ENCODE results near the gene MARCKSL1. TPM values are rescaled to one million over a fixed set of nuclear protein-coding genes. Genes with fewer than 3 reads are reported as not detected.

MARCKSL1 gene
- polyA plus RNA-seq, 1 donor from 2014 or later: 694 TPM

GRCh38 chr1:32353886-32354570, 18.0 kb upstream of the MARCKSL1 start:
- H3K9ac ChIP-seq (ENCODE audit: low read length): no peak overlapping the region
- TF ChIP-seq REST (IDR thresholded peaks at IDR 0.05; ENCODE audit: borderline replicate concordance) (no peak), POLR2AphosphoS5 (IDR thresholded peaks at IDR 0.05) (no peak), CTCF (IDR thresholded peaks at IDR 0.05; ENCODE audit: poor library complexity, severe bottlenecking) (no peak), EZH2 (IDR thresholded peaks at IDR 0.05; ENCODE audit: borderline replicate concordance, insufficient read depth, low read length, poor library complexity, severe bottlenecking) (no peak), SMC3 (conservative IDR thresholded peaks at IDR 0.05; ENCODE audit: poor library complexity) (no peak), MXI1 (conservative IDR thresholded peaks at IDR 0.05; ENCODE audit: poor library complexity, severe bottlenecking) (no peak), RAD21 (conservative IDR thresholded peaks at IDR 0.05) (no peak), TAF1 (IDR thresholded peaks at IDR 0.05; ENCODE audit: low read depth) (no peak), EP300 (conservative IDR thresholded peaks at IDR 0.05; ENCODE audit: poor library complexity, severe bottlenecking) (no peak)
- no peaks in the 10 kb centered on the region for H3K36me3 ChIP-seq (ENCODE audit: insufficient read depth, low read length)
- H3K9me3 ChIP-seq (ENCODE audit: low read length): no peaks in the 10 kb centered on the region
- no peaks in the 10 kb centered on the region for H3K9me2 ChIP-seq (ENCODE audit: insufficient read depth, low read length)
- no peaks in the 10 kb centered on the region for H3F3A ChIP-seq (ENCODE audit: insufficient read depth, low read length, poor library complexity, severe bottlenecking)
- no peaks in the 10 kb centered on the region for H4K20me1 ChIP-seq (ENCODE audit: insufficient read depth)
- H3K27ac ChIP-seq (ENCODE audit: low read length): no peak overlapping the region
- no peaks in the 10 kb centered on the region for H3K79me2 ChIP-seq (replicated peaks; ENCODE audit: insufficient read depth, low read length)
- H3K4me3 ChIP-seq (ENCODE audit: low read length): no peak overlapping the region
- no peak overlapping the region for H3K4me2 ChIP-seq (ENCODE audit: low read length)
- no peak overlapping the region for H2AFZ ChIP-seq (ENCODE audit: low read depth, low read length)
- H3K27me3 ChIP-seq (ENCODE audit: insufficient read depth, low read depth, low read length): no peaks in the 10 kb centered on the region

- Histone ChIP-seq H3K36me3 (ENCODE audit: insufficient read depth, low read length) (no peaks in the 10 kb centered on the region), H4K20me1 (ENCODE audit: insufficient read depth) (no peaks in the 10 kb centered on the region), H2AFZ (ENCODE audit: low read depth, low read length) (no peak overlapping the region), H3K4me3 (ENCODE audit: low read length) (no peak overlapping the region), H3K4me2 (ENCODE audit: low read length) (no peak overlapping the region), H3K27me3 (ENCODE audit: insufficient read depth, low read depth, low read length) (no peaks in the 10 kb centered on the region), H3K9me3 (ENCODE audit: low read length) (no peaks in the 10 kb centered on the region), H3F3A (ENCODE audit: insufficient read depth, low read length, poor library complexity, severe bottlenecking) (no peaks in the 10 kb centered on the region), H3K9ac (ENCODE audit: low read length) (no peak overlapping the region), H3K9me2 (ENCODE audit: insufficient read depth, low read length) (no peaks in the 10 kb centered on the region), H3K27ac (ENCODE audit: low read length) (no peak overlapping the region), H3K79me2 (replicated peaks; ENCODE audit: insufficient read depth, low read length) (no peaks in the 10 kb centered on the region)
- no peak for TF ChIP-seq SMC3 (conservative IDR thresholded peaks at IDR 0.05; ENCODE audit: poor library complexity)
- TF ChIP-seq EZH2 (IDR thresholded peaks at IDR 0.05; ENCODE audit: borderline replicate concordance, insufficient read depth, low read length, poor library complexity, severe bottlenecking): no peak
- TF ChIP-seq RAD21 (conservative IDR thresholded peaks at IDR 0.05): no peak
- no peak for TF ChIP-seq CTCF (IDR thresholded peaks at IDR 0.05; ENCODE audit: poor library complexity, severe bottlenecking)
- no peak for TF ChIP-seq EP300 (conservative IDR thresholded peaks at IDR 0.05; ENCODE audit: poor library complexity, severe bottlenecking)
- no peak for TF ChIP-seq REST (IDR thresholded peaks at IDR 0.05; ENCODE audit: borderline replicate concordance)
- TF ChIP-seq MXI1 (conservative IDR thresholded peaks at IDR 0.05; ENCODE audit: poor library complexity, severe bottlenecking): no peak
- no peak for TF ChIP-seq TAF1 (IDR thresholded peaks at IDR 0.05; ENCODE audit: low read depth)
- no peak for TF ChIP-seq POLR2AphosphoS5 (IDR thresholded peaks at IDR 0.05)
Measured at GRCh38 chr1:32353431-32353830, 17.4 kb upstream of the MARCKSL1 start.
